GM12865 (cell line): ENCODE measurements around the gene PRR5L.
A peak's percentile ranks its signal among the peaks of the same experiment; 100 is the strongest.

Experiments used
- DNase-seq: peaks from one replicate; pipeline ENCODE4 v3.0.0; 2010; ENCODE audit warnings: low read depth
- H3K4me3 ChIP-seq: 2 replicates; pipeline ENCODE4 v1.5.1; 2011; ENCODE audit warnings: mild to moderate bottlenecking, low read depth, low read length, control low read depth
- CTCF ChIP-seq: IDR thresholded peaks from 2 replicates; pipeline ENCODE4 v1.5.1; 2011; ENCODE audit warnings: low read length, control low read depth, low read depth, inconsistent platforms; ENCODE audit not compliant: insufficient read depth; ENCODE audit errors: missing control alignments

The PRR5L gene

GRCh38 chr11:36292311-36292722 is 3.8 kb upstream of the PRR5L start:
- TF ChIP-seq CTCF, result peak; percentile 43
- no peak overlapping the region for H3K4me3 ChIP-seq
- peak; percentile 69 for DNase-seq

GRCh38 chr11:36296884-36297543 is 926 bp downstream of the PRR5L start:
- TF ChIP-seq CTCF, result no peak

GRCh38 chr11:36300650-36301049 is 4.6 kb downstream of the PRR5L start:
- no peak for TF ChIP-seq CTCF
- no peak overlapping the region for H3K4me3 ChIP-seq
- DNase-seq, result no peak

More at GRCh38 chr11:36296884-36297543, 926 bp downstream of the PRR5L start:
- no peak for DNase-seq
- no peak overlapping the region for H3K4me3 ChIP-seq

GRCh38 chr11:36304351-36304750 is 8.3 kb downstream of the PRR5L start:
- H3K4me3 ChIP-seq, result no peak overlapping the region
- DNase-seq, result no peak
- no peak for TF ChIP-seq CTCF

- TF ChIP-seq CTCF, result no peak
- no peak overlapping the region for H3K4me3 ChIP-seq
- DNase-seq, result no peak
Observed at GRCh38 chr11:36305047-36305446, 9.0 kb downstream of the PRR5L start.

GRCh38 chr11:36306888-36307287 is 10.8 kb downstream of the PRR5L start:
- TF ChIP-seq CTCF, result peak; percentile 3
- no peak overlapping the region for H3K4me3 ChIP-seq
- no peak for DNase-seq

GRCh38 chr11:36308577-36308976 is 12.5 kb downstream of the PRR5L start:
- no peak for DNase-seq
- TF ChIP-seq CTCF, result no peak
- no peak overlapping the region for H3K4me3 ChIP-seq
